Epidermal melanocyte (primary cell): ENCODE measurements around the gene CYP4A22.
"Not testable (repeated sequence)": the region's sequence is repeated elsewhere in the genome, so short reads cannot be mapped to it uniquely, and the experiment has no call there.

Experiments used
- DNase-seq: peaks from one replicate; pipeline ENCODE4 v3.0.0; 2011; ENCODE audit warnings: low spot score; ENCODE audit not compliant: insufficient read length

CYP4A22 gene

GRCh38 chr1:47137198-47137597 lies at the start of gene CYP4A22:
Gene CYP4A22 (plus strand): TSS chr1:47137441. CDS start chr1:47137486, 45 bp downstream.
- no peak for DNase-seq

- DNase-seq = not testable (repeated sequence)
These were observed 47.9 kb upstream of the CYP4A22 start for GRCh38 chr1:47089356-47089755.

- not testable (repeated sequence) for DNase-seq
These were observed 45.8 kb upstream of the CYP4A22 start for GRCh38 chr1:47091476-47091875.

- no peak for DNase-seq
These were observed 32.4 kb upstream of the CYP4A22 start for GRCh38 chr1:47104816-47105215.

- DNase-seq = no peak
These were observed 30.4 kb upstream of the CYP4A22 start for GRCh38 chr1:47106792-47107191.

GRCh38 chr1:47107851-47108574 lies 29.2 kb upstream of the CYP4A22 start:
- not testable (repeated sequence) for DNase-seq

- DNase-seq = not testable (repeated sequence)
These were observed 27.8 kb upstream of the CYP4A22 start for GRCh38 chr1:47109482-47109881.

- no peak for DNase-seq
These were observed 24.1 kb upstream of the CYP4A22 start for GRCh38 chr1:47113178-47113577.

- DNase-seq = not testable (repeated sequence)
These were observed 16.2 kb upstream of the CYP4A22 start for GRCh38 chr1:47121039-47121438.

GRCh38 chr1:47124834-47125233 lies 12.4 kb upstream of the CYP4A22 start:
- DNase-seq = not testable (repeated sequence)

- DNase-seq = not testable (repeated sequence)
These were observed 10.2 kb upstream of the CYP4A22 start for GRCh38 chr1:47126997-47127396.

GRCh38 chr1:47128221-47128620 lies 9.0 kb upstream of the CYP4A22 start:
- no peak for DNase-seq

GRCh38 chr1:47128854-47129253 lies 8.4 kb upstream of the CYP4A22 start:
- not testable (repeated sequence) for DNase-seq

GRCh38 chr1:47129489-47130230 lies 7.6 kb upstream of the CYP4A22 start:
- not testable (repeated sequence) for DNase-seq

- not testable (repeated sequence) for DNase-seq
These were observed 4.6 kb upstream of the CYP4A22 start for GRCh38 chr1:47132665-47133064.

GRCh38 chr1:47137925-47138615 lies 829 bp downstream of the CYP4A22 start:
- no peak for DNase-seq

GRCh38 chr1:47140358-47140757 lies 3.1 kb downstream of the CYP4A22 start:
- not testable (repeated sequence) for DNase-seq

GRCh38 chr1:47143654-47144053 lies 6.4 kb downstream of the CYP4A22 start:
- DNase-seq = not testable (repeated sequence)

GRCh38 chr1:47146495-47146894 lies 9.3 kb downstream of the CYP4A22 start:
- DNase-seq = not testable (repeated sequence)

- DNase-seq = no peak
These were observed 10.0 kb downstream of the CYP4A22 start for GRCh38 chr1:47147047-47147785.

GRCh38 chr1:47149162-47149561 lies 11.9 kb downstream of the CYP4A22 start:
- DNase-seq = not testable (repeated sequence)
